LNCaP clone FGC (cell line): ENCODE measurements around the gene GADD45GIP1.
A peak's percentile ranks its signal among the peaks of the same experiment; 100 is the strongest.

Experiments used
- DNase-seq: peaks from one replicate; pipeline ENCODE4 v3.0.0-alpha.2; 2011; ENCODE audit warnings: low read depth
- H3K4me3 ChIP-seq: 2 replicates; pipeline ENCODE4 v1.5.1; 2011; ENCODE audit warnings: mild to moderate bottlenecking, low read depth, low read length, control low read depth
- CTCF ChIP-seq: IDR thresholded peaks from 2 replicates; pipeline ENCODE4 v1.5.1; 2012; ENCODE audit warnings: mild to moderate bottlenecking; ENCODE audit not compliant: control insufficient read depth, insufficient read depth; ENCODE audit errors: extremely low read depth

Gene GADD45GIP1

GRCh38 chr19:12995596-12996405 is 38.8 kb upstream of the GADD45GIP1 start:
- no peak for DNase-seq
- peak; percentile 20; the same call in 1 of the 2 replicates for TF ChIP-seq CTCF
- H3K4me3 ChIP-seq = peak overlapping the region; percentile 86

GRCh38 chr19:12994701-12995595 is 37.9 kb upstream of the GADD45GIP1 start, which contains the start of gene NFIX:
TSS of gene NFIX (plus strand) at chr19:12995475. CDS start at chr19:12995838, 363 bp downstream.
- H3K4me3 ChIP-seq = peak within 1 kb of the TSS; percentile 86
- no peak for DNase-seq
- peak; percentile 31 for TF ChIP-seq CTCF

GRCh38 chr19:12993562-12993961 is 36.5 kb upstream of the GADD45GIP1 start:
- TF ChIP-seq CTCF = no peak
- H3K4me3 ChIP-seq = no peak overlapping the region

GRCh38 chr19:12992729-12993128 is 35.7 kb upstream of the GADD45GIP1 start:
- H3K4me3 ChIP-seq = no peak overlapping the region

More at GRCh38 chr19:12993562-12993961, 36.5 kb upstream of the GADD45GIP1 start:
- no peak for DNase-seq

GRCh38 chr19:12991296-12991695 is 34.3 kb upstream of the GADD45GIP1 start:
- TF ChIP-seq CTCF = no peak
- DNase-seq = peak; percentile 94
- no peak overlapping the region for H3K4me3 ChIP-seq

More at GRCh38 chr19:12992729-12993128, 35.7 kb upstream of the GADD45GIP1 start:
- TF ChIP-seq CTCF = no peak
- DNase-seq = no peak

GRCh38 chr19:12990853-12991252 is 33.8 kb upstream of the GADD45GIP1 start:
- TF ChIP-seq CTCF = no peak
- H3K4me3 ChIP-seq = no peak overlapping the region
- DNase-seq = no peak
